Superior temporal gyrus (tissue), 1 donor: Measurements from ENCODE around the gene YARS1.

ENCODE experiments used
- DNase-seq: peaks from one replicate; pipeline ENCODE4 v3.0.0-alpha.2; 2016; ENCODE audit errors: extremely low spot score

The YARS1 gene

GRCh38 chr1:32780628-32781234 lies 36.4 kb downstream of the YARS1 start:
- no peak for DNase-seq

GRCh38 chr1:32780005-32780404 lies 37.2 kb downstream of the YARS1 start:
- no peak for DNase-seq

- DNase-seq: no peak
These were observed 37.9 kb downstream of the YARS1 start for GRCh38 chr1:32779242-32779641.

GRCh38 chr1:32775640-32776337 lies 41.4 kb downstream of the YARS1 start:
- no peak for DNase-seq

- DNase-seq: no peak
These were observed 42.1 kb downstream of the YARS1 start for GRCh38 chr1:32774950-32775634.

GRCh38 chr1:32774464-32774808 lies 42.7 kb downstream of the YARS1 start:
- DNase-seq: no peak

GRCh38 chr1:32773764-32774463 lies 43.2 kb downstream of the YARS1 start:
- no peak for DNase-seq

- DNase-seq: peak; percentile 80
These were observed 44.0 kb downstream of the YARS1 start for GRCh38 chr1:32773018-32773763.

- DNase-seq: no peak
These were observed 44.7 kb downstream of the YARS1 start for GRCh38 chr1:32772281-32773017.

- DNase-seq: no peak
These were observed 45.4 kb downstream of the YARS1 start for GRCh38 chr1:32771561-32772280.

- no peak for DNase-seq
These were observed 46.2 kb downstream of the YARS1 start for GRCh38 chr1:32770741-32771548.

- DNase-seq: no peak
These were observed 46.9 kb downstream of the YARS1 start for GRCh38 chr1:32770221-32770731.

GRCh38 chr1:32769524-32770220 lies 47.5 kb downstream of the YARS1 start:
- DNase-seq: no peak

GRCh38 chr1:32768110-32768850 lies 48.9 kb downstream of the YARS1 start:
- DNase-seq: no peak

- no peak for DNase-seq
These were observed 49.5 kb downstream of the YARS1 start for GRCh38 chr1:32767641-32768040.

- no peak for DNase-seq
These were observed 50.0 kb downstream of the YARS1 start for GRCh38 chr1:32767156-32767555.

- no peak for DNase-seq
These were observed 50.7 kb downstream of the YARS1 start for GRCh38 chr1:32766328-32766972.
